Stomach (tissue), 9 donors: ENCODE results near the gene ADAM12. TPM values are rescaled to one million over a fixed set of nuclear protein-coding genes. Genes with fewer than 3 reads are reported as not detected.

Experiments
- DNase-seq, 2 donors: peaks; one replicate each; pipeline versions ENCODE4 v3.0.0 to v3.0.0-alpha.2; 2013 to 2019
- H3K27ac ChIP-seq, 5 donors: fragments of 200-600 bp in 4 of 5; sonication (generic) in 4 of 5; one replicate each; pipeline ENCODE4 v1.5.1; 2013 to 2019; ENCODE audit warnings: mild to moderate bottlenecking in 1 of 5, moderate library complexity in 1 of 5
- H3K27me3 ChIP-seq, 3 donors: fragments of 200-600 bp; sonication (generic); one replicate each; pipeline ENCODE4 v1.5.1; 2017 to 2019; ENCODE audit warnings: mixed run types in 1 of 3
- H3K36me3 ChIP-seq, 4 donors: fragments of 200-600 bp; sonication (generic); 1 replicate in 3 of 4; 2 replicates in 1 of 4; pipeline ENCODE4 v1.5.1; 2016 to 2019
- H3K4me1 ChIP-seq, 4 donors: fragments of 200-600 bp; sonication (generic); one replicate each; pipeline ENCODE4 v1.5.1; 2016 to 2019
- H3K4me3 ChIP-seq, 4 donors: fragments of 200-600 bp; sonication (generic) in 3 of 4; one replicate each; pipeline ENCODE4 v1.5.1; 2016 to 2019; ENCODE audit warnings: mild to moderate bottlenecking in 1 of 4
- H3K9me3 ChIP-seq, 4 donors: fragments of 200-600 bp; sonication (generic); one replicate each; pipeline ENCODE4 v1.5.1; 2016 to 2019
- CTCF ChIP-seq, 7 experiments: fragments of 450-650 bp in 4 of 7; fragments of 200-600 bp in 3 of 7; sonication (generic) in 3 of 7; IDR thresholded peaks; one replicate each; pipeline ENCODE4 v1.5.1; 2016 to 2019; ENCODE audit warnings: antibody characterized with exemption in 7 of 7, control low read depth in 2 of 7, mild to moderate bottlenecking in 1 of 7
- EP300 ChIP-seq: sonication (generic); formaldehyde crosslinking; IDR thresholded peaks from one replicate; pipeline ENCODE4 v1.6.1; 2017; ENCODE audit warnings: antibody characterized with exemption
- POLR2A ChIP-seq, 4 donors: fragments of 450-650 bp; IDR thresholded peaks; one replicate each; pipeline ENCODE4 v1.6.1; 2016; ENCODE audit warnings: antibody characterized with exemption in 4 of 4, control low read depth in 2 of 4, mild to moderate bottlenecking in 1 of 4, moderate library complexity in 1 of 4
- POLR2AphosphoS5 ChIP-seq, 3 donors: sonication (generic); formaldehyde crosslinking; IDR thresholded peaks; one replicate each; pipeline ENCODE4 v1.6.1; 2016; ENCODE audit warnings: antibody characterized with exemption in 3 of 3
- WGBS, 5 donors: extraction: QIAGEN DNeasy Blood & Tissue Kit in 3 of 5; methylation state at CpG; one replicate each; pipeline versions ENCODE4 v1.1.5 to v1.1.7; 2013 to 2018; 5-methylcytosine and 5-hydroxymethylcytosine counted together
- intact Hi-C: fragments of 100-400 bp; cut with DNase I; formaldehyde crosslinking; loops from one replicate; pipeline ENCODE4 v1.15.1; 2023; ENCODE audit warnings: low total_unique reads
- polyA plus RNA-seq, 3 donors: library from polyadenylated mRNA; stranded (reverse); fragments of 200-250 nt; gene quantifications; one replicate each; pipeline ENCODE4 v1.2.3, GENCODE V29; 2013
- total RNA-seq, 5 donors: library from RNA; depleted of rRNA; stranded (reverse); fragments of >200 nt; gene quantifications; one replicate each; pipeline versions ENCODE4 v1.1.0 to v1.2.3, GENCODE V29; 2014 to 2016
- donor health status: healthy with polysubstance abuse.
- donor health status: Bipolar disorder and iron deficiency.
- donor health status: healthy.

Gene ADAM12
- total and polyA plus RNA-seq, 8 donors, result 0.03 to 6.4 (median 0.50) TPM; not detected in 3

DNA sequence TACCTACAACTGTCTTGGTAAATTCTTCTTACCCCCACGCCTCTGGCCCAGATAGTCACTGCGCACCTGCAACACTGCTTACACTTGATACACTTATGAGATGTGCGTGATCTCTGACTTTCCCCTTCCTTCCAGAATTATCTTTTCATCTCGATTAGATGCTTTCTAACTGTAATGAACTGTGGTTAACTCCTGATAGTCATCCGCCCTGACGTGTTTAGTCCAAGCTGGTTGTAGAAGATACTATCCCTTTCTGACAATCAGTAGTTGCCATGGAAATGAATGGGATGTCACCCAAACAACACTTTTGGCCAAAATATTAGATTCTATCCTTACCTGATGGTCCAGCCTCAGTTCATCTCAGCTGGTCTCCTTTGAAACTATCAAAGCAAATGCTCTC, 241.5 kb downstream of the ADAM12 start:
- peaks cover 0 to 13% (median 6%) of the 10 kb centered on the region in 4 donors for H3K9me3 ChIP-seq
- H3K4me1 ChIP-seq, result no peaks in the 10 kb centered on the region
- TF ChIP-seq EP300 (no peak), CTCF (IDR thresholded peaks at IDR 0.05) (no peak), POLR2AphosphoS5 (IDR thresholded peaks at IDR 0.05) (no peak), POLR2A (IDR thresholded peaks at IDR 0.05) (no peak)
- H3K4me3 ChIP-seq, result no peak overlapping the region
- 80 to 89% (median 87%) methylated on average over 6 of the region's 6 CpGs for WGBS, 5 donors
- no peaks in the 10 kb centered on the region for H3K36me3 ChIP-seq
- H3K27ac ChIP-seq, result no peak overlapping the region
- intact Hi-C loops, result no loop called here
- no peak for DNase-seq
- H3K27me3 ChIP-seq, result no peaks in the 10 kb centered on the region

DNA sequence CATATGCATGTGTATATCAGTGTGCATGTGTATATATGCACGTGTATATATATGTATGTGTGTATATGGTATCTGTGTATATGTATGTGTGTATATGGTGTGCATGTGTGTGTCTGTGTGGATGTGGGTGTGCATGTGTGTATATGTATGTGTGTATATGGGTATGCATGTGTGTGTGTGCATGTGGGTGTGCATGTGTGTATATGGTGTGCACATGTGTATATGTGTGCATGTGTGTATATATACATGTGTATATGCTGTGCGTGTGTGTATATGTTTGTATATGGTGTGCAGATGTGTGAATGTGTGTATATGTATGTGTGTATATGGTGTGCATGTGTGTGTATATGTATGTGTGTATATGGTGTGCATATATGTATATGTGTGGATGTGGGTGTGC, 245.2 kb downstream of the ADAM12 start:
- DNase-seq, result no peak
- WGBS, 5 donors, result 91 to 97% (median 94%) methylated on average over 2 of the region's 2 CpGs
- H3K4me3 ChIP-seq, result no peak overlapping the region
- H3K27me3 ChIP-seq, result no peaks in the 10 kb centered on the region
- TF ChIP-seq POLR2A (IDR thresholded peaks at IDR 0.05) (no peak), CTCF (IDR thresholded peaks at IDR 0.05) (no peak)
- H3K4me1 ChIP-seq, result no peaks in the 10 kb centered on the region
- H3K27ac ChIP-seq, result no peak overlapping the region
- no peaks in the 10 kb centered on the region for H3K36me3 ChIP-seq
- intact Hi-C loops, result no loop called here
- peaks cover 0 to 2% (median 0%) of the 10 kb centered on the region in 4 donors for H3K9me3 ChIP-seq

DNA sequence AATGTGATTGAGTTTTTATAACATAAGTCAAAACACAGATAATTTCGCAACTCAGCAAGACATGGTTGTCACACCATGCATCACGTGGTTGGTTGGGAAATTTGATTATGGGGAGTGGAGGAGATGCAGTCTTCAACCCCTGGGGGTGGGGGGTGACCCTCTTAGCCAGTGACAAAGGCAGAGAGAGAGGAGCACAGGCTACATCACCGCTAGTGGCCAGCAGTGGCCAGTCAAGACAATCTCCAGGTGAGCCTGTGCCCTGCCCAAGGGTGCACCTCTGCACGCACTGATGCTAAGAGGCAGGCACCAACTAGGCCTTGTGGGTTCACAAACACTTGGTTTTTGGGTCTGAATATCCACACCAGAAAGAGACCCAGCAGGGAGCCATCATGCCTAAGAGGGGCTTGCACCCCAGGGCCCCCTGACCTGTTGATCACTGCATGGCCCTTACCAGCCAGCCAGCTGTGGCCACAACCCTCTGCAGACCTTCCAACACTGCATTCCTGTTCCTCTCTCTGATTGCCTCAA, 247.5 kb downstream of the ADAM12 start:
- no peaks in the 10 kb centered on the region for H3K36me3 ChIP-seq
- no peak for TF ChIP-seq CTCF (IDR thresholded peaks at IDR 0.05)
- TF ChIP-seq EP300, result no peak
- TF ChIP-seq POLR2A (IDR thresholded peaks at IDR 0.05), result no peak
- no peak for TF ChIP-seq POLR2AphosphoS5 (IDR thresholded peaks at IDR 0.05)
- H3K4me1 ChIP-seq, result no peaks in the 10 kb centered on the region
- 69 to 83% (median 80%) methylated on average over 4 of the region's 4 CpGs for WGBS, 5 donors
- no peak overlapping the region for H3K27ac ChIP-seq
- no peak overlapping the region for H3K4me3 ChIP-seq
- no peaks in the 10 kb centered on the region for H3K27me3 ChIP-seq
- no peak for DNase-seq
- peaks cover 0 to 9% (median 0%) of the 10 kb centered on the region in 4 donors for H3K9me3 ChIP-seq
- intact Hi-C loops, result no loop called here

GRCh38 chr10:126137562-126138221, 250.6 kb downstream of the ADAM12 start:
- peaks cover 0 to 9% (median 0%) of the 10 kb centered on the region in 4 donors for H3K9me3 ChIP-seq
- intact Hi-C loops, result no loop called here
- DNase-seq, result no peak
- WGBS, 5 donors, result 64 to 80% (median 77%) methylated on average over 4 of the region's 4 CpGs
- peaks cover 0 to 8% (median 0%) of the 10 kb centered on the region in 4 donors for H3K4me1 ChIP-seq
- no peaks in the 10 kb centered on the region for H3K36me3 ChIP-seq
- no peaks in the 10 kb centered on the region for H3K27me3 ChIP-seq
- no peak overlapping the region for H3K4me3 ChIP-seq
- no peak overlapping the region for H3K27ac ChIP-seq
- TF ChIP-seq EP300, result no peak
- TF ChIP-seq POLR2AphosphoS5 (IDR thresholded peaks at IDR 0.05), result no peak
- no peak for TF ChIP-seq POLR2A (IDR thresholded peaks at IDR 0.05)
- TF ChIP-seq CTCF (IDR thresholded peaks at IDR 0.05), result no peak
